ENCODE measurements around the gene STK11IP.
"Not testable (repeated sequence)": the region's sequence is repeated elsewhere in the genome, so short reads cannot be mapped to it uniquely, and the experiment has no call there.

Gene STK11IP

DNA sequence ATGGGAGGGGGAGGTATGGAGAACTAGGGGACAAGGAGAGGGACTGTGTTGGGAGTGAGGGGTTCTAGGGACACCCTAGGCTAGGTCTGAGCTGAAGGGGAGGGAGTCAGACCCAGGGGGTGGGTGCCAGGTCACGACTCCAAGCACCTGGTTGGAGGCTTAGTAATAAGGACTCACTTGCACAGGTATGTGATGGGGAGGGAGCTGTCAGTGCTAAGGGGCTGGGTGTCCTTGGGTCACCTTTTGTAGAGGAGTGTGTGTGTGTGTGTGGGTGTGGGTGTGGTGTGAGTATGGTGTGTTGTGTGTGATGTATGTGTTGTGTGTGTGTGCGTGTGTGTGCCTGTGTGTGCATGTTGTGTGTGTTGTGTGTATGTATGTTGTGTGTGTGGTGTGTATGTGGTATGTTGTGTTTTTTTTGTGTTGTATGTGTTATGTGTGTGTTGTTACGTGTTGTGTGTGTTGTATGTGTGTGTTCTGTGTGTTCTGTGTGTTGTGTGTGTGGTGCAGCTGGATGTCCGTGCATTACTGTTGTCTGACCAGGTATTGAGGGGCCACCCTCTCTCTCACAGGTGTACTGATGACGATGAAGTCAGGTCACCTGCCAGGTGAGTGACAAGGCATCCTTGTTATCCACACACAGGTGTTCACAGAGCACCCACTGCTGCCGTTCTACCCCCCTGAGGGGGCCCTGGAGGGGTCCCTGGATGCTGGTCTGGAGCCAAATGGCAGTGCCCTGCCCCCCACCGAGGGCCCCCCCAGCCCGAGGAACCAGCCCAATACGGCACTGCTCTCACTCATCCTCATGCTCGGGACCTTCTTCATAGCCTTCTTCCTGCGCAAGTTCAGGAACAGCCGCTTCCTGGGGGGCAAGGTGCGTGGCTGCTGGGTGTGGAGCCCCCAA lies 39.5 kb downstream of the STK11IP start:
- DNase-seq, result no peak

DNA sequence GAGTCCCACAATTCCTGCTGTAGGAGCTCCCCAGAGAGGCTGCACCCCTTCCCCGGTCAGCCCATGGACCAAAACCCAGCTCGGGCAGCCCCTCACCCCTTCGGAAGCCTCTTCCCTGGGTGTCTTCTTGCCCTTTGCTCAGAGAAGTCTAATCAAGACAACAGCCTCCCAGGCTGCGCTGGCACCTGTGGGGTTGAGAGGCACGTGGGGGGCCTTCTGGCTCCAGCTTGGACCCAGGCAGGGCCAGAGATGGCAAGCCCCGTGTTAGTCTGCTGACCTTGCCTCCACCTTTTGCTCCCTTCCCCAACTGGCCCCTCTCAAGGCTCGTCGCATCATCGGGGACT lies 40.2 kb downstream of the STK11IP start:
- no peak for DNase-seq

DNA sequence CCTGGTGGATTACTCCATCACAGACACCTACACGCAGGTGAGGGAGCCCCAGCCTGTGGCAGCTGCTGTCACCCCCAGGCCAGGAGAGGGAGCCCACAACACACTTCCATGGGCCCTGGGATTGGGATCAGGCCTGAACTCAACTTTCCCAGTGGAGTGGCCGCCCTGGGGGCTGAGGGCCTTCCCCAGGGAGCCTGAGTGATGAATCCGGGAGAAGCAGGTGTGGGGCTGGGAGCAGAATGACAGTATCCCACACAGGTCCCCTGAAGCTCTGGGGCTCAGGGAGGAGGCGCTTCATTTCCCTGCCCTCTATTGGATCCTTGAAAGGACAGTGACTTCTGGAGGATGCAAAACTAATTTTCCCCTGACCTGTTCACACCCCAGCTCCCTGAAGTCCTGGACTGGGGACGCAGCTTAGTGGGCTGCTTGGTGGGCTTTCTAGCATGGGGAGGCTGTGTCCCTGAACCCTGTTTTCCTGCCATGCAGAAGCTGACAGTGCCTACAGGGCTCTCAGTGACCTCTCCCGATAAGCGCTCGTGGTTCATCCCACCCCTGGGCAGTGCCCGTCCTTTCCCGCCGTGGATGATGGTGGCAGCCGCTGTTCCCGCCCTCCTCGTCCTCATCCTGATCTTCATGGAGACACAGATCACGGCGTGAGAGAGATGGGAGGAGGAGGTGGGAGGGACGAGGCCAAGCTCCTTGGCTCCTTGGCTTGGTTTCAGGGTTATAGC lies 40.7 kb downstream of the STK11IP start:
- no peak for DNase-seq

DNA sequence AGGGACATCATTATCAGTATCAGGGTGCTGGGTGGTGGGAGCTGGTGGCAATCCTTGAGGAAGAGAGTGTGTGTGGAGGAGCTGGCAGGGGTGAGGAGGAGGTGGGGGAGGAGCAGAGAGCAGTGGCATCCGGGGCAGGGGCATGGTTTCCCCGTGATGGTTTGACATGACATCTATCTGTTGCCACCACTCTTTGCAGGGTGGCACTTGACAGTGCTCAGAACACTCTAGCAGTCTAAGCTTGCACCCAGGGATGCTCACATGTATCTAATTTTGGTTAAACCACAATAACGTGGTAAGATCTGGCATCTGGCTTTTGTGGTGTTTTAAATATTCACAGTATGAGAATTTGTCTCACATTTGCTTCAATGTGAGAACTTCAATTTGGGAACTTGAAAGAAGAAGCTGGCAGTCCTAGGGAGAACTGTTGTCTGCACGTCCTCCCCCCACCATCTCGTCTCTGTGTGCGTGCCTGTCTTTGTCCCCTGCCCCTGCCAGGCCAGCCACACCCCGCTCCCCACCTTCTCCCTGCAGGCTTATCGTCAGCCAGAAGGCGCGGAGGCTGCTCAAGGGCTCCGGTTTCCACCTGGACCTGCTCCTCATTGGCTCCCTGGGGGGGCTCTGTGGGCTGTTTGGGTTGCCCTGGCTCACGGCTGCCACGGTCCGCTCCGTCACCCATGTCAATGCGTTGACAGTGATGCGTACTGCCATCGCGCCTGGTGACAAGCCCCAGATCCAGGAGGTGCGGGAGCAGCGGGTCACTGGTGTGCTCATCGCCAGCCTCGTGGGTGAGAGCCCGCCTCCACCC lies 41.5 kb downstream of the STK11IP start:
- DNase-seq, result no peak

DNA sequence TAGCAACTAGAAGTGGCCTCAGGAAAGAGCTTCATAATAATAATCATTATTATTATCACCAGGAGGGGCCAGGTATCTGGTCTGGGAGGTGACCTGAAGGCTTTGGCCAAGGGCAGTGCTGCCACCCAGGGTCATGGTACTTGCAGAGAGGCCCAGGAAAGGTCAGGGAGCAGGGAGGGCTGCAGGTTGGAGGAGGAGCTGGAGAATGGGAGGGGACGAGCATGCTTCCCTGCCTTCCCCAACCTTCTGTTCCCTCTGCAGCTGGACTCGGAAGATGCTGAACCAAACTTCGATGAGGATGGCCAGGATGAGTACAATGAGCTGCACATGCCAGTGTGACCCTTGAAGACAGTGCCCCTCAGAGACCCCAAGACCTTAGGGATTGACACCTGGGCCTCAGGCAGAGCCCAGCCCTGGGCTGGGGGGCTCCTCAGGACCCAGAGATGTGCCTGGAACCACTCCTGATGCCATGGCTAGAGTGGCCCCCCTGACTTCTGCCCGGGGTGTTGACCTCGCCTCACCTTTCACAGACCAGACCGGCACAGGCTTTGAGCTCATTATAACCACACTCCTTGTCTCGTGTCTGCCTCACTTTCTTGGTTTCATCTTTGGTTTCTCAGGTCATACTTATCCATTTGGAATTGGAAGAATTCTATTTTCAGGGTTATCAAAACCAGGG lies 43.9 kb downstream of the STK11IP start:
- no peak for DNase-seq

DNA sequence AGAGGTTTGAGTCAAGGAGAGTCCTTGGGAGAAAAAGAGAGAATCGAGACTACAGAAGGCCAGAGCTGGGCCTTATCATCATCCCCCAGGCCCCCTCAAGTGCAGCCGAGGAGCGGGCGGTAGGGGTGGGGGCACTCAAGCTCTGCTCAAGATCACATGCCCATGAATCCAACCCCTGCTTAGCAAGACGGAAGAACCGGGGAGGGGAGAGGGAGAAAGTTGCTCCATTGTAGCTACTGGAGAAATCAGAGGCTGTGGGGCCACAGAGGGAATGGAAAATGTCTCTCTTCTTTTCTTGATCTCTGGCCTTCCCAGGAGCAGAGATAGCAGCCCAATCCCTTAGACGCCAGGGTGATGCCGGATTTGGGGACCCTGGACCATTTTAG lies 44.4 kb downstream of the STK11IP start:
- no peak for DNase-seq

DNA sequence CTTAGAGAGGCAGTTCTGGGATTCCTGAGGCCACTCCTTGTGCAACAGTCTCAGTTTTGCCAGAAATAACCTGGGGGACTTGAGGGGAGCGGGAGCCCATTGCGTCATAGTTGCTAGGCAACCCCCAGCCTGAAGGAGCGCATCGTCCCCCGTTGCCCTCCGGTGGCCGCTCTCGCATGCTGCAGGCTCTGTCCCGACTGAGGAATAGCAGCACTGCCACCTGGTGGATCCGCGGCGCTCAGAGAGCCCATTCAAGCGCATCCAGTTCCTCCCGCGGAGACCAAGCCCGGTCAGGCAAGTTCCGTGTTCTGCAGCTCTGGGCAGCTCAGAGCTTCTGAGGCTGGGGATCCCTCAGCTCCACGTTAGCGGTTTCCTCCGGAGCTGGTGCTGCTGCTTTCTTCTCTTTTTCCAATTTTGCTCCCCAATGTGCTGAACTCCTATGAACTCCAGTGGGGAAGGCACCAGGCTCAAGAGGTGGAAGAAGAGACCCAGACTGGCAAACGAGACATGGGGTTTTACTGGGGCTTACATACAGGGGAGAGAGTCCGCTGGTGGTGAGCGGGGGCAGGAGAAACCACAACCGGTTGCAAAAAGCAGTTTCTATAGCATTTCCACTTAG lies 44.9 kb downstream of the STK11IP start:
- DNase-seq, result peak; percentile 86

DNA sequence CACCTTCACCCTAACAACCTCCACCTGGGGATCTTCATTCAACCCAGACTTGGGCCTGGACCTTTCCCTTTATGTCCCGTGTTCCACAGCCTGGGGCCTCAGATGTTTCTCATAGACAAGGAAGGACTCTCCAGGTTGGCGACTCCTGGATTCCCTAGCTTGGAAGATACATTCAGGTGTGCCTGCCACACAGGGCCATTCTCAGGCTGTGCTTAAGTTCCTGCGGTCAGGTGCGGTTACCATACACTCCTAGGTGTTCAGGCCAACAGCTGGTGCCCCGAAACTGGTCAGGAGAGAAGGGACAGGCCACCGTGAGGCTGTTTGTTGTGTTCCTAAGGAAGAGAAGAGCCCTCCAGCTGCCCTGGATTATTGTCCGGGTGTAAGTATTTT lies 45.4 kb downstream of the STK11IP start:
- no peak for DNase-seq

DNA sequence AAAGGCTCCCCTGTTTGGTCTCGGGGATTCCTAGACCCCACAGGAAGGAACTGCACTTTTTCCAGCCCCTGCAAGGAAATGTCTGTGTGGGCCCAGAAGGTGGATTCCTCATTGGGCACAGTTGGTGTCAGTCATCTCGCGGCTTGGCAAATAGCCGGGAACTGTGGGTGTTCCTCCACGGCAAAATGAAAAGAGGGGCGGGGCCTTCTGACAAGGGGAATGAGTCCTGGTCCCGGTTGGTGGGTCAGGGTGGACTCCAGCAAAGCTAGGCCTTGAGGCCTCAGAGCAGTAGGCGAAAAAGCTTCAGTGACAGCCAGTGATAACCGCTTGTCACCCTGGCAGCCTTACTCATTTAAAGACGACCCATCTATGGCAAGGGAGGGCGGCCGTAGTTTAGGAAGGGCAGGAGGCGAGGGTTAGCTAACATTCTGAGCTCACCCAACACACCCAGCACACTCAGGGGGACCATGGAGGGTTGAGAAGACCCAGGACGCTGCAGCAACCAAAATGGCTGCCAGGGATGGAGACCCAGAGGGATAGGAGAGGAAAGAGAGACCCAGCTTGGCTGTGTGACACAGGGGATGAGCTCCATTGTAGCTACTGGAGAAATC lies 46.2 kb downstream of the STK11IP start:
- no peak for DNase-seq

DNA sequence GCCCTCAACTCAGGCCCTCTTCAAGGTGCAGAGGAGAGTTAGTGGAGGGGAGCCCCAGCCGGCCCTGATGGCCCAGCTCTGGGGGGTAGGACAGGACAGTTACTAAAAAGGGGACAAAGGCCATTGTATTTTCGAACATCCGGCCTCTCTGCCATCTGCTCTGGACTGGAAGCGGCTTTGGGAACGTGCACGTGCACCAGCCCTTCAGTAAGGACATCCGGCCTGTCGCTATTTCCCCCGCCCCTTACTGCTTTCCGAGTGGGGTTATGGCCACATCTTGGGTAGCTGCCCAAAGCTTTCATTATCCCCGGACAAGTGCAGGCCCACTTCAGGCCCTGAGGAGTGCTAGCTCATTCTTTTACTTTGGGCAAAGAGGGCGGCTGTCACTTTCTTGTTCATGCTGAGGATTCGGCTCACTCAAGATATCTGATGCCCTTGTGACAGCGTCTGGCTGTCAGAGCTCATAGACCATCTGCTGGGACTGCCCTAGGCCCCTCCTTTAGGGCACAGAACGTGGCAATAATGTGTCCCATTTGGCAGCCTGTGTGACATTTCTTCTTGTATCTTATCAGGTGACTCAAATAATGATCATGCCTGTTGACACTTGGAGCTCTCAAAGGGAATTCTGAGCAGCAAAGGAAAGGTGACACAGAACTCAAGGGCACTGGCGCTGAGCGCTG lies 47.3 kb downstream of the STK11IP start:
- DNase-seq, result no peak

DNA sequence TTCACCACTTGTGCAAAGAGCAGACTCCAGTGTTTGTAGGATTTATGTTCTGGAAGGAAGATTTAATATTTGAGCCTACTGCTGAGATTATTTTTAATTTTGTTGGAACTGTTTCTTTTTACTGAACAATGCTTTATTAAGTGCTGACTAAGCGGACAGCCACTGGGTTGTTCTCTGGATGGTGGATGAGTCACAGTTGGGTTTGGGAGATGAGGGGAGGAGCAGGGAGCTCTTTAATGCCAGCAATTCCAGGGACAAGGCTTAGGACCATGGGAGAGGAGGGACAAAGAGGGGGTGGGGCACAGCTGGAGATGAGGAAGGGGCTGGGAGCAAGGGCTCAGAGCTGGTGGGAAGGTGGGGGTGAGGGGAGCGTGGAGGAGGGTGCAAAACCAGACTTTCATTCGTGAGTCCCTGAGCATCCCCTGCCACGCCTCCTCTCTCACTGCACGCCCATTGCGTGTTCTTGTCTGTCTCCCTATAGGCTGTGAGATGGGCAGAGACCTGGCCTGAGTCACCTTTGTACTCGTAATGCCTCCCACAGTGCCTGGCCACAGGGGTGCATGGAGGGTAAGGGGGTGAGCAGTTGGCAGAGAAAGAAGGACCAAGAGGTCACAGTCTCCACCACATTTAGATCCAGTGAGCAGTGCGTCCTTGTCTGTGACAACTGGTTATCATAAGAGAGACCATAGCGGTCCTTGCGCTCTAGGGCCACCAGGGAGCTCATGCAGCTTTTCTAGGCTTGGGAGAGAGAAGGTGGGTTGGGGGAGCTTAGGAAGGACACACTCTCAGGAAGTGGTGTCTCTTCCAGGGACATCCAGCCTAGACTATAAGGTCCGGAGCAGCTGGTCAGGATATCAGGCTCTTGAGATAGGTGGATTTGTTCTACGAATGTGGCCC lies 48.2 kb downstream of the STK11IP start:
- peak; percentile 51 for DNase-seq

DNA sequence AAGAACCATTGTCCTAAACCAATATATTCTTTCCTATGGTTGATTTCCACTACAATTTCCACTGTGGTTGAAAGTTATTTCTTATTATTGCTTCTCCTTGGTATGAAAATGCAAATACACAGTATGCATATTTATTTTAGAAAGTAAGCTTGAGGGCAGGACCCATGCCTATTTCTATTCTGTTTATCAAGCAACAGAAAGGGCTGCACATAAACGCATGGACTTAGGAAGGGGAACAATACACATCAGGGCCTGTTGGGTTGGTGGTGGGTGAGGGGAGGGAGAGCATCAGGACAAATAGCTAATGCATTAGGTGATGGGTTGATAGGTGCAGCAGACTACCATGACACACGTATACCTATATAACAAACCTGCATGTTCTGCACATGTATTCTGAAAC lies 50.5 kb downstream of the STK11IP start:
- DNase-seq, result no peak

DNA sequence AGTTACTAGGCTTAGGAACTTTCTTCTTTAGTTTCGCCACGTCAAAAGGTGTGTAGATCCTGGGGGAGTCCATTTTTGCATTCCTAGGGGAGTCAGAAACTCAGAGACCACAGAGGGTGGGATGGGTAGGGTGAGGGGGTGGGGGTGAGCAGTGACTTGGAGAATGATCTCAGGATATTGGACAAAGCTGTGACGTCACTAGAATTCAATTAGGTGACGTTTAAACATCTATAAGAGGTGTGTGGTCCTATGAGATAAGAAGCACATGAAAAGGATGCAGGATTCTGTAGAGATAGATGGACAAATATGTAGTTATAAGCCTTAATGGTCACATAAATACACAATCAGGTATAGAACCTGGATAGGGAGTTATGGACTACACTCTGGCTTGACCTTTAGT lies 51.3 kb downstream of the STK11IP start:
- no peak for DNase-seq

DNA sequence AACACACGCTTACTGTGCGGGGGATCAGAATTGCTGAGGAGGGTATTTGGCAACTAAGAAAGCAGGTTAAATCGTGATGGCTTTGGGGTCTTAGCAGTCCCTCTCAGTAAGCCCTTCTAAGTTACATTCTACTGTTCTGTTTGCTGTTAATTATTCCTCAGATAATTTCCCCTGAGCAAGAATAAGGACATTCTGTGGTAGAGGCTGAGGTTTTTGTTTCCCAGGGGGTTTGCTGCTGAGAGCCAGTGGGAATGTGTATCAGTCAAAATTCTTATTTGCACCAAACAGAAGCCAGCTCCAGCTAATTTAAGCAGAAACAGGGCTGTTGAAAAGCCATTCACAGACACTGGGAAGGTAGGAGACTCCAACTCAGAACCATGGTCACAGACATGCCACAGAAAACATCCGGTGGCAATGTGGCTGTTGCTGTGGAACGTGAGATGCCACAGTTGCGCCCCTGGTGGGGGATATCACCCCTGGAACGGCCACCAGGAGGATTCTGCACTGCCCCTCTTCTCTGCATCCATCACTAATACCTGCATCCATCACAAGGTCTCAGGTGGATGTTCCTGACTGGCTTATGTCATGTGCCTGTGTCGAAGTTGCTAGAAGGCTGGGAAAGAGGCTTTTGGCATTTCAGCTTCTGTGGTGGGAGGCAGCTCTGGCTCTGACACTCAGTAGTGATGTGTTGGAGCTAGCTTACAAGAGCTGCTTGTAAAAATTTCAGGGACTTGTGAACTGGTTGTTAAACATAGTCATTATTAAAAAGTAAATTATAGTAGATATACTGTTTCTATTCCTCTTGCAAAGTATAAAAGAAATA lies 53.0 kb downstream of the STK11IP start:
- DNase-seq, result no peak

DNA sequence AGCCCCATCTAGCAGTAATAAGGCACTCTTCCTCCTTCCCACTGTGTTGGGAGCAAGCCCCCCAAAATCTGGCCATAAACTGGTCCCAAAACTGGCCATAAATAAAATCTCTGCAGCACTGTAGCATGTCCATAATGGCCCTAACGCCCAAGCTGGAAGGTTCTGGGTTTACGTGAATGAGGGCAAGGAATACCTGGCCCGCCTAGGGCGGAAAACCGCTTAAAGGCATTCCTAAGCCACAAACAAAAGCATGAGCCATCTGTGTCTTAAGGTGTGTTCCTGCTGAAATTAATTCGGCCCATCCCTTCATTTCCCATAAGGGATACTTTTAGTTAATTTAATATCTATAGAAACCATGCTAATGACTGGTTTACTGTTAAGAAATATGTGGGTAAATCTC lies 54.0 kb downstream of the STK11IP start:
- not testable (repeated sequence) for DNase-seq

DNA sequence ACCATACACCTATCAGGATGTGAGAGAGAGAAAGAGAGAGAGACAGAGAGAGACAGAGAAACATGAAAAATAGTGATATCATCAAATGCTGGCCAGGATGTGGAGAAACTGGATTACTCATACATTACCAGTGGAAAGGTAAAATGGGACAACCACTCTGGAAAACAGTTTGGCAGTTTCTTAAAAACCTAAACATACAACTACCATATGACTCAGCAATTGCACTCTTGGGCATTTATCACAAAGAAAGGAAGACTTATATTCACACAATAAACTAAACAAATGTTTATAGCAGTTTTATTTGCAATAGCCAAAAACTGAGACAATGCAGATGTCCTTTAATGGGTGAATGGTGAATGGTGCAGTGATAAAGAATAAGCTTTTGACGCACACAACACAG lies 58.9 kb downstream of the STK11IP start:
- DNase-seq, result no peak

DNA sequence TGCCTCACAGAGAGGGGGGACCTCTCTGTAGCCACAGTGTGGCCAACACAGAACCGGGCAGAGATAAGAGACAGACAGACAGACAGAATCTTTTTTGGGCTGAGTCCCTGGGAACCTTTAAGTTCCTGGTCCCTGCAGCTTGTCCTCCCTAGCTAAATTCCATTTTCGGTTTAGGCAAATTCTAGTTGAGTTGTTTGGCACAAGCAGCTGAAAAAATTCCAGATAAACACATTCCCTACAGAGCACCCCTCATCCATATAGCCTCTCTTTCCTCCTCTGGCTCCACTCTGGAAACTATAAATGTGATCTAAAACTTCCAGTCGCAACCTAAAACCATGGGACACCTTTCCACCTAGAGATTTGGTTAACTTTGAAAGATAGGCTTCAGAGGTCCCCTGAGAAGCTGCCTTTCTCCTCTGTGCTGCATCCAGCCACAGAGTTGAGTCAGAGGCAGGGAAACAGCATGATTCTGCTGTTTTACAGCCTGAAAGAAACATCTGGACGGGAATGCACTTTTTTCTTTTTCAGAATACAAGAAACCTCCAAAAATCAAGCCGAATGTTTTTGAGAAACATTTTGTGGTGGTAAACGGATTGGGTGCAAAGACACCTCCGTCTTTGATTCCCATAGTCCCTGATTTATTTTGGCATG lies 60.7 kb downstream of the STK11IP start:
- DNase-seq, result no peak

DNA sequence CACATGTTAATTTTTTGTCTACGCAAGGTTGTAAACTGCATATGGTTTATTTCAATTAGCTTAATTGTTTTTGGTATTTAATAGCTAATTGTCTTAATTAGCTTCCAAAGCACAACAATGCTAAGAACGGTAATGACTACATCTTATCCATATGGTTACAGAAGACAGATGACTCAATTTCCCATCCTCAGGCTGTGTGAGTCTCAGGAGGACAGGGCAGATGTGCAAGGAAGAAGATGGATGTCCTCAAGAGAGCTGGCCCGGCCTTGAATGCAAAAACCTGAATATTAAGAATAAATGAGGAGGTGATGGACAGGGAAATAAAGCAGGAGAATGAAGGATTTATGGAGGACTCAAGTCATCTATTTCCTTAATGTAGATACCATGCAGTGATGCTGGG lies 61.2 kb downstream of the STK11IP start:
- no peak for DNase-seq

Measured in kidney glomerular epithelial cell (primary cell).